HUES6 (cell line): ENCODE results near the gene KANSL1.

Experiments used
- H3K27ac ChIP-seq: 2 replicates; pipeline ENCODE4 v1.7.0; 2013; ENCODE audit warnings: low read depth, mild to moderate bottlenecking, low read length, inconsistent platforms
- H3K27me3 ChIP-seq: 2 replicates; pipeline ENCODE4 v1.6.1; 2013; ENCODE audit warnings: low read length; ENCODE audit not compliant: control insufficient read depth, insufficient read depth
- H3K36me3 ChIP-seq: 2 replicates; pipeline ENCODE4 v1.6.1; 2013; ENCODE audit warnings: low read length; ENCODE audit not compliant: control insufficient read depth, insufficient read depth
- H3K4me1 ChIP-seq: 2 replicates; pipeline ENCODE4 v1.6.1; 2013; ENCODE audit warnings: low read length; ENCODE audit not compliant: control insufficient read depth, insufficient read depth
- H3K4me3 ChIP-seq: 2 replicates; pipeline ENCODE4 v1.5.1; 2013; ENCODE audit warnings: low read depth, low read length
- H3K9ac ChIP-seq: one replicate; pipeline ENCODE4 v1.6.1; 2013; ENCODE audit warnings: mild to moderate bottlenecking, low read length
- H3K9me3 ChIP-seq: 2 replicates; pipeline ENCODE4 v1.6.1; 2013; ENCODE audit warnings: low read depth, low read length; ENCODE audit not compliant: control insufficient read depth, insufficient read depth

The KANSL1 gene

DNA sequence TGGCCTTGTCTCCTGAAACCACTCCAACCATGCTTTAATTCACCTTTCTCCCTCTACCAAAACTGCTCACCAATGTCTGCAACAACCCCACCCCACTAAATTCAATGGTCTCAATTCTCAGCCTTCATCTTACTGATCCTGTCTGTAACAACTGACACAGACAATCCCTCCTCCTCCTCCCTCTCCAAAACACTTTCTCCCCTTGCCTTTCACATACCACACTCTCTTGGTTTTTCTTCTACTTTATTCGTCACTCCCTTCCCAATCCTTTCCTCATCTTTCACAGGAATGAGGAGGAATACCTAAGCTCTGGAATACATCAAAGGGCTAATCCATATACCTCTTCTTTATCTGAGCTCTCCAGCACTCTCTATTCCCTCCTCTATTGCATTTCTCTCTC is 128.8 kb downstream of the KANSL1 start:
- no peaks in the 10 kb centered on the region for H3K9me3 ChIP-seq
- H3K9ac ChIP-seq = no peak overlapping the region
- no peaks in the 10 kb centered on the region for H3K27me3 ChIP-seq
- no peak overlapping the region for H3K4me3 ChIP-seq
- H3K36me3 ChIP-seq = peaks cover 62% of the 10 kb centered on the region
- no peak overlapping the region for H3K27ac ChIP-seq
- H3K4me1 ChIP-seq = no peaks in the 10 kb centered on the region

DNA sequence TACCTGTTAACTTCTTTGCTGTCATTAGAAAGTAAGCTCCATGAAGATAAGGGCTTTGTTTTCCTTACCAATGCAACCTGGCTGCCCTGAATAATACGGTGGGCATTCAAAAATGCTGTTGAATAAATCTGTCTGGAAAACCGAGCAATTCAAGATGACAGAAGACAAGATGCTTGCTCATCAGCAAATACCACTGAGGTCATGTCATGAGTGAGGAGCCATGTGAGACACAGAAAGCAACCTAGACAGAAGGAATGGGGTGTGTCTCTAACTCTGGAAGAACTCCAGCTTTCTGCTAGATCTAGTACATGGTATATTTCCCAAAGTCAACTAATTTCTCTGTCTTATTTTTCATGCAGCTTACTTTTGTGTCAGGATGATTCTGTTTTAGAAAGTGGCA is 130.0 kb downstream of the KANSL1 start:
- H3K9me3 ChIP-seq = no peaks in the 10 kb centered on the region
- H3K27ac ChIP-seq = no peak overlapping the region
- peaks cover 59% of the 10 kb centered on the region for H3K36me3 ChIP-seq
- H3K4me3 ChIP-seq = no peak overlapping the region
- peaks cover 4% of the 10 kb centered on the region for H3K4me1 ChIP-seq
- no peak overlapping the region for H3K9ac ChIP-seq
- no peaks in the 10 kb centered on the region for H3K27me3 ChIP-seq

DNA sequence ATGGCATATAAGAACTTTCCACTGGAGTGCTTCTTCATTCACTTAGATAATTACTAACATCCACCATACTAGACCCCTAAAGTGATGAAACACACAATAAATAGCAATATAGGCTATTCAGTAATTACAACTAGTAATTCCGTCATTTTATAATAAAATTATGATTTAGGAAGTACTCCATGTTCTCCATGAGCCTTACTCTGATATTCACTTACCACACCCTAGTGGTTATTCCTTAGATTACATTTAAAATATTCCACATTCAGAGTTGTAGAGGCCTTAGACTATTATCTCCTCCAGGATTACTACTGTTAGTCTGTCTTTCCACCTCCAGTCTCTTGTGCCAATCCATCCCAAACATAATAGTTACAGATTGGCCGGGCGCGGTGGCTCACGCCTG is 131.8 kb downstream of the KANSL1 start:
- H3K4me1 ChIP-seq = peaks cover 22% of the 10 kb centered on the region
- H3K4me3 ChIP-seq = no peak overlapping the region
- H3K9me3 ChIP-seq = no peaks in the 10 kb centered on the region
- peaks cover 50% of the 10 kb centered on the region for H3K36me3 ChIP-seq
- no peak overlapping the region for H3K27ac ChIP-seq
- no peaks in the 10 kb centered on the region for H3K27me3 ChIP-seq
- H3K9ac ChIP-seq = no peak overlapping the region

DNA sequence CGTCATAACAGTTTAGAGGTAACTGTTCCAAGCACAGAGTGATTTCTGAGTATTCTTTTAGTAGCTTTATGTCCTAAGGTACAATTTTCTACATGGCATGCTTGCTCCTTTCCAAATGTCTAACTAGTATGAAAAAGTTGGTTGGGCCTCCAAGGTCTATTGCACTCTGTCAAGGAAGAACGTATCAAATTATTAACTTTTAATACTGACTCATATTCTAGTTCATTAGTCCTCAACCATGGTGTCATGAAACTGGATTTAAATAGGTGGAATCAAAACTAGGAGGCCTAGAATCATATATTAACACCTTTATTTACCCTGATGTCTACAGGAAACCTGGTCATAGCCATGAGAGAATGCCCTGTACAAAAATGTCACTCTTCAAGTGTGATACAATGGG is 132.8 kb downstream of the KANSL1 start:
- no peak overlapping the region for H3K27ac ChIP-seq
- no peak overlapping the region for H3K9ac ChIP-seq
- peaks cover 42% of the 10 kb centered on the region for H3K36me3 ChIP-seq
- H3K4me1 ChIP-seq = peaks cover 23% of the 10 kb centered on the region
- no peaks in the 10 kb centered on the region for H3K9me3 ChIP-seq
- H3K27me3 ChIP-seq = no peaks in the 10 kb centered on the region
- no peak overlapping the region for H3K4me3 ChIP-seq

DNA sequence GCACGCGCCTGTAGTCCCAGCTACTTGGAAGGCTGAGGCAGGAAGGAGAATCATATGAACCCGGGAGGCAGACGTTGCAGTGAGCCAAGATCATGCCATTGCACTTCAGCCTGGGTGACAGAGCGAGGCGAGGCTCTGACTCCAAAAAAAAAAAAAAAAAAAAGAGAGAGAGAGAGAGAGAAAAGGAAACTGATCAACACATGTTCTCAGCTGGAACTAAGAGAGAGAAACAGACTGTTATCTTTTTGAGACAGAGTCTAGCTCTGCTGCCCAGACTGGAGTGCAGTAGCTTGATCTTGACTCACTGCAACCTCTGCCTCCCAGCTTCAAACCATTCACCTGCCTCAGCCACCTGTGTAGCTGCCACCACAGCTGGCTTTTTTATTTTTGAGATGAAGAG is 133.7 kb downstream of the KANSL1 start:
- H3K36me3 ChIP-seq = peaks cover 34% of the 10 kb centered on the region
- H3K27ac ChIP-seq = no peak overlapping the region
- H3K27me3 ChIP-seq = no peaks in the 10 kb centered on the region
- no peak overlapping the region for H3K9ac ChIP-seq
- no peaks in the 10 kb centered on the region for H3K9me3 ChIP-seq
- peaks cover 23% of the 10 kb centered on the region for H3K4me1 ChIP-seq
- H3K4me3 ChIP-seq = no peak overlapping the region

DNA sequence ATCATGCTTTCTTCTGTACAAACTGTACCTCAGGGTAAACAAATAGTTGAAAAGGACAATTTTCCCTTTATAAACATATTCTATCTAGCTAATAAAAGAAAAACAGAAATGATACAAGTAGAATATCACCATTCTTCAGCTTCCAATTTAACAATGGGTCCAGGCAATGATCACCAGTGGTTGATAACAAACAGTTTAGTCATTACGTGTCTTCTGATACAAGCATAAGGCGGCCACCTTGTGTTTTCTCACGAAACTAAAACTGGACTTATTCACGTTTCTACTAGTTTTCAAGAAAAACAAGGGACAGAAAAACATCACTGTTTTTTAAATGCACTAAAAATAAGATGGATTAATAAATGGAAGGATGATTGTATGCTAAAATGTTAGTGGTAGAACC is 135.9 kb downstream of the KANSL1 start:
- Histone ChIP-seq H3K9me3 (no peaks in the 10 kb centered on the region), H3K36me3 (peaks cover 22% of the 10 kb centered on the region), H3K27me3 (no peaks in the 10 kb centered on the region), H3K4me3 (no peak overlapping the region), H3K27ac (peak overlapping the region; percentile 72), H3K9ac (no peak overlapping the region), H3K4me1 (peaks cover 23% of the 10 kb centered on the region)

DNA sequence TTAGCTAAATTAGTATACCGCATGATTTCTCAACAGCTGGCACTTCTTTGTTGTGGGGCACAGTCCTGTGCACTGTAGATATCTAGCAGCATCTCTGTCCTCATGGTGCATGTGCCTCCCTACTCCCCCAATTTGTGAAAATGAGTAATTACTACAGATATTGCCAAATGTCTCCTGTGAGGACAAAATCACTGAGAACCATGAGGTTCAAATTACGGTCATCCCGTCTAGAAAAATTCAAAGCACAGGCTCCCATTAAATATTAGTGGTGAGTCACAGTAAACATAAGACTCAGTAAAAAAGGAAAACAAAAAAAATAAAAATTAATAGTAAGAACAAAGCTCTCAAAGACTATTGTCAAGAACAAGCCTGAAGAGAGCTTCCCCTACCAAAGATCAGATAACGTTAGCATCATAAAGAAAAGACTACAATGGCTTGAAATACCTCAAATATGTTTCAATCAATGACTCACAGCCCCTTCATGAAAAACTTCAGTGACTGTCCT is 136.4 kb downstream of the KANSL1 start:
- Histone ChIP-seq H3K4me3 (no peak overlapping the region), H3K27ac (peak overlapping the region; percentile 72), H3K36me3 (peaks cover 25% of the 10 kb centered on the region), H3K4me1 (peaks cover 23% of the 10 kb centered on the region), H3K9me3 (no peaks in the 10 kb centered on the region), H3K9ac (peak overlapping the region; percentile 33), H3K27me3 (no peaks in the 10 kb centered on the region)

DNA sequence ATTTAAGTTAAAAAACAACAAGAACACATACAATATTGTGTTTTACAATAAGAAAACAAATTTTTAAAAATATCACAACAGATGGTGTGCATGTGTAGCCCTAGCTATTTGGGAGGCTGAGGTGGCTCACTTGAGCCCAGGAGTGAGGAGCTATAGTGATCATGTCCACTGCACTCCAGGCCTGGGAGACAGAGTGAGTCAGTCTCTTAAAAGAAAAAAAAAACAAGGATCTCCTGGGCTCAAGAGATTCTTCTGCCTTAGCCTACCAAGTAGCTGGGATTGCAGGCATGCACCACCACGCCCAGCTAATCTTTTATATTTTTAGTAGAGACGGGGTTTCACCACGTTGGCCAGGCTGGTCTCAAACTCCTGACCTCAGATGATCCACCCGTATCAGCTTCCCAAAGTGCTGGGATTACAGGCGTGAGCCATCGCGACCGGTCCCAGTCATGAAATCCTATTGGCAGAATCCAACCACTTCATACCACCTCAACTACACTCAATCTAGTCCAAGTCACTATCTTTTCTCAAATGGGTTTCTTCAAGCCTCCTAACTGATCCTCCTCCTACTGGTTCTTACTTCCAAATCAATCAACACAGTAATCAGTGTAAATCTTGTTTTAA is 139.2 kb downstream of the KANSL1 start:
- peaks cover 38% of the 10 kb centered on the region for H3K36me3 ChIP-seq
- no peaks in the 10 kb centered on the region for H3K9me3 ChIP-seq

DNA sequence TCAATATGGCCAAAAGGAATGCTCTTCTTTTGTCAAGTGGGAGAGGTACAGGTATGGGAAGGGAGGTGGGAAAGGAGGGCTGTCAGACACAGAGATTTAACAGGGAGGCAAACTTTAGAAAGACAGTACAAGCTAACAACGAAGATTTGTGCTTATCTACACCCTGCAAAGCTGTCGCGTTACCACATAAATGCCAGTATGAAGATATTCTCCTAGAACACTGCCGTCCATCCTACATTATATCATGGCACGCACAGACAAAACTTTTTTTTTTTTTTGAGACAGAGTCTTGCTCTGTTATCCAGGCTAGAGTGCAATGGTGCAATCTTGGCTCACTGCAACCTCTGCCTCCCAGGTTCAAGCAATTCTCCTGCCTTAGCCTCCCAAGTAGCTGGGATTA is 143.6 kb downstream of the KANSL1 start:
- H3K9me3 ChIP-seq = no peaks in the 10 kb centered on the region
- no peaks in the 10 kb centered on the region for H3K4me1 ChIP-seq
- H3K27me3 ChIP-seq = no peaks in the 10 kb centered on the region
- H3K9ac ChIP-seq = no peak overlapping the region
- H3K36me3 ChIP-seq = peaks cover 62% of the 10 kb centered on the region
- H3K27ac ChIP-seq = no peak overlapping the region
- no peak overlapping the region for H3K4me3 ChIP-seq

More for the DNA sequence above, 139.2 kb downstream of the KANSL1 start:
- H3K4me3 ChIP-seq = no peak overlapping the region
- H3K27me3 ChIP-seq = no peaks in the 10 kb centered on the region
- peaks cover 23% of the 10 kb centered on the region for H3K4me1 ChIP-seq
- no peak overlapping the region for H3K9ac ChIP-seq
- H3K27ac ChIP-seq = no peak overlapping the region

DNA sequence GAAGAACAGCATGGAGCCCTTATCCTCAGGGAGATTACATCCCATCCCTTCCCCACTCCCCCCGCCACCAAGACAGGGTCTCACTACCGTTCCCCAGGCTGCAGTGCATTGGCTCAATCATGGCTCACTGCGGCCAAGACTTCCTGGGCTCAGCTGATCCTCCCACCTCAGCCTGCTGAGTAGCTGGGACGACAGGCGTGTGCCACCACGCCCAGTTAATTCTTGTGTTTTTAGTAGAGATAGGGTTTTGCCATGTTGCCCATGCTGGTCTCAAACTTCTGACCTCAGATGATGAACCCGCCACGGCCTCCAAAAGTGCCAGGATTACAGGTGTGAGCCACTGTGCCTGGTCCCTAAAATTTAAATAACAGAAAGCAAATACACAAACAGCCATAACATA is 145.4 kb downstream of the KANSL1 start:
- Histone ChIP-seq H3K9ac (no peak overlapping the region), H3K4me1 (no peaks in the 10 kb centered on the region), H3K27me3 (no peaks in the 10 kb centered on the region), H3K36me3 (peaks cover 79% of the 10 kb centered on the region), H3K4me3 (no peak overlapping the region), H3K9me3 (no peaks in the 10 kb centered on the region), H3K27ac (no peak overlapping the region)

DNA sequence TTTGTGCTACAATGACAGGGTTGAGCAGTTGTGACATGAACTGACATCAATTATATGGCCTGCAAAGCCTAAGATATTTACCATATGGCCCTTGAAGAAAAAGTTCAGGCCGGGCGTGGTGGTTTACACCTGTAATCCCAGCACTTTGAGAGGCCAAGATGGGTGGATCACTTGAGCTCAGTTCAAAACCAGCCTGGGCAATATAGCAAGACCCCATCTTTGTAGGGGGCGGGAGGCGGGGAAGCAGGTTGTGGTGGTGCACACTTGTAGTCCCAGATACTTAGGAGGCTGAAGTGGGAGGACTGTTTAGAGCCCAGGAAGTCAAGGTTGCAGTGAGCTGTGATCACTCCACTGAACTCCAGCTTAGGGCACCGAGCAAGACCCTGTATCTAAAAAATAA is 145.8 kb downstream of the KANSL1 start:
- Histone ChIP-seq H3K27me3 (no peaks in the 10 kb centered on the region), H3K9ac (no peak overlapping the region), H3K9me3 (no peaks in the 10 kb centered on the region), H3K27ac (no peak overlapping the region), H3K36me3 (peaks cover 83% of the 10 kb centered on the region), H3K4me3 (no peak overlapping the region), H3K4me1 (no peaks in the 10 kb centered on the region)
